ENCODE results near the gene ZNF275. TPM values are rescaled to one million over a fixed set of nuclear protein-coding genes. Genes with fewer than 3 reads are reported as not detected.
"Not testable (repeated sequence)": the region's sequence is repeated elsewhere in the genome, so short reads cannot be mapped to it uniquely, and the experiment has no call there.

The ZNF275 gene
- total RNA-seq, 1 donor from 2014 or later, result 21.3 TPM

DNA sequence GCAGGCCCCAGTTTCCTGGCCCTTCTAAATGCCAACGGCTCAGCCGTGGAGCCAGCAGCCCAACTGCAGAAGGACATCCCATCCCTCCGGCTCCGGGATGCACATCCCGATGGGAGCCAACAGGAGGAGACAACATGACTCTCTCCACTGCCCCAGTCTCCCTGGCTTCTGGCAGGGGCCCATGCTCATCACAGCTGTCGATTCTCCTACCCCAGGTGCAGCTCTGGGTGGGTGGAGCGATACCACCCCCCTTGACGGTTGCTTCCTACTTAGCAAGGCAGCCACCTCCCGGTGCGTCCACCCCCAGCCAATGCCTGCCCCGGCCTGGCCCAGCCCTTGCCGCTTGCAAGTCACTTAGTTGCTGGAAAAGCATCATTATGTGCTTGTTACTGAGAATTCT is 19.5 kb downstream of the ZNF275 start:
- no peak for DNase-seq (ENCODE audit: low spot score)

- DNase-seq (ENCODE audit: low spot score), result no peak
Measured at GRCh38 chrX:153357877-153358276, 23.9 kb downstream of the ZNF275 start.

DNA sequence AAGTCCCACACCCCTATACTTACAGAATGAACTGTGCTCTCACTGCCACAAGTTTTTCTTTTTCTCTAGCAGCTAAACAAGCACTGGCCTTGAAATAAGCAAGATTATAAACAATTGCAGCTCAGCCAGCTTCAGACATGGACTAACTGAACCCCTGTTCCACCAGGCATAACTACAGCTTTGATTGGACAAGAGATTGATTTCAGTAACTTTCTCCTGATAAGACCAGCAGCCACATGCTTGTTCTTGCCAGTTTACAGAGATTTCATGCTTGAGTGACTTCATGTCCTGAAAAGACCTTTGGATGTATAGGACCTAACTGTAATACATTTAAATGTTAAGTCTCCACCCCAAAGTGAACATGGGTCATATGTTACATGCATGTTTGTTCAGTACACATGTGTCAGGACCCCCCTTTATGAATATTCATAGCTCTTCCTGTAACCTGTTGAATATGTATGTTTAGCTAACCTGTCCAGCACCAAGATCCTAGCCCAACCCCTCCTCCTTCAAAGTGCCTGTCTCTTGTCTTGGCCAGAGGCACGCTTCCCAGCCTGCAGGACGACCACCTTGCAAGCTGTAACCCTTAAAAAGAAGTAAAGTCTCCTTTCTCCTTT is 27.9 kb downstream of the ZNF275 start:
- no peak for DNase-seq (ENCODE audit: low spot score)

GRCh38 chrX:153365670-153366069 is 31.7 kb downstream of the ZNF275 start:
- DNase-seq (ENCODE audit: low spot score), result no peak

DNA sequence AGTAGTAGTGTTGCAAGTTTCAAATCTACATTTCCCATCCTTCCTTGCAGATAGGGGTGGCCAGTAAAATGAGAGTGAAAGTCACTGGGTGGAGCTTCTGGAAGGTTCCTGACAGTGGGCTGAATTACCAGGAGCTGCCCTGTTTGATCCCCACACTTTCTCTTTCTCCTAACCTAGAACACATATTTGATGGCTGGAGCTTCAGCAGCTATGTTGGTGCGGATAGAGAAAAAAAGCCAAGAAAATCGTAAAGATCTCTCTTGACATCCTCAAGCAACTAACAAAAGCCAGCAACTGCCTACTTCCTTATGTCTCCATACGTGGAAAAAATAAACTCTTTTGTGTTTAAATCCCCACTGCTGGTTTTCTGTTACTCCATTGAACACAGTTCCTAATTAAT is 32.2 kb downstream of the ZNF275 start:
- DNase-seq (ENCODE audit: low spot score), result no peak

DNA sequence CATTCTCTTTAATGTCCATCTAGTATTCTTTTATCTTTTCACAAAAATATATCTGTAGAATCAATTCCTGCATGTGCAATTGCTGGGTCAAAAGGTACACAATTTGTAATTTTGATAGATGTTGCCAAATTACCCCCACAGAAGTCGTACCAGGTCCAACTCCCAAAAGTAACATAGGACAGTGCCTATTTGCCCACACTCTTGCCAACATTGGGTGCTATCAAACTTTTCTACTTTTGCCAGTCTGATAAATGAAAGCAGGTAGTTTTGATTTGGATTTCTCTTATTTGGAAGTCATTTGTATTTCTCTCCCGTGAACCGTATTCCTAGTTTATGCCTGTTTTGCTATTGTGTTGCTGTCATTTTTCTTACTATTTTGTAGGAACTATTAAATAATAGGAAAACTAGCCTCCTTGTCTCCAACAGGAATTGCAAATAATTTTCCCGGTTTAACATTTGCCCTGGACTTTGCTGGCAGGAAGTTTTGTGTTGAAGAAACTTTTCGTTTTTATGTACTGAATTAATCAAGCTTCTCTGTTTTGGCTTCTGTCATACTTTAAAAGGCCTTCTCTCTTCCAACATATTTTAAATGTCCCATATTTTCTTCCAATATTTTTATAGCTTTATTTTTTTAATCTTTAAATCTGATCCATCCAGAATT is 33.1 kb downstream of the ZNF275 start:
- no peak for DNase-seq (ENCODE audit: low spot score)

GRCh38 chrX:153370293-153371055 is 36.5 kb downstream of the ZNF275 start:
- DNase-seq (ENCODE audit: low spot score), result no peak

- DNase-seq (ENCODE audit: low spot score), result no peak
Measured at GRCh38 chrX:153371256-153371655, 37.3 kb downstream of the ZNF275 start.

GRCh38 chrX:153372949-153373348 is 39.0 kb downstream of the ZNF275 start:
- DNase-seq (ENCODE audit: low spot score), result no peak

GRCh38 chrX:153374426-153374825 is 40.5 kb downstream of the ZNF275 start:
- no peak for DNase-seq (ENCODE audit: low spot score)

DNA sequence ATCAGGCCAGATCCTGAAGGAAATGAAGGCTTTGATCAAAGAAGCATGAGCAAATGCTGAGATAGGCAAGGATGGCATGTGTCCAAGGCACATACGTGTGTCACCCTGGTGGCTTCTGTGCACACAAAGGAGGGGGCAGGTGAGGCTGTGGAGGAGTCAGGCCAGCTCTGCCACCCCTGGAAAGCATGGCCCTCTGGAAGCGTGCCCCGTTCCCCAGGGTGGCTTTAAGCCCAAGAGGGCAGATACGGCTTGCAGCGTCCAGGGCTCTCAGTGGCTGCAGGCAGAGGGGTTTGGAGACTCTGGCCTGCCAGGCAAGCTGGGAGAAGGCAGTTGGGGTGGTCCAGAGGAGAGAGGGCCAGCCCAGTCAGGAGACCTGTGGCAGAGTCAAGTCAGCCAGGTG is 41.6 kb downstream of the ZNF275 start:
- DNase-seq (ENCODE audit: low spot score), result peak; percentile 80

DNA sequence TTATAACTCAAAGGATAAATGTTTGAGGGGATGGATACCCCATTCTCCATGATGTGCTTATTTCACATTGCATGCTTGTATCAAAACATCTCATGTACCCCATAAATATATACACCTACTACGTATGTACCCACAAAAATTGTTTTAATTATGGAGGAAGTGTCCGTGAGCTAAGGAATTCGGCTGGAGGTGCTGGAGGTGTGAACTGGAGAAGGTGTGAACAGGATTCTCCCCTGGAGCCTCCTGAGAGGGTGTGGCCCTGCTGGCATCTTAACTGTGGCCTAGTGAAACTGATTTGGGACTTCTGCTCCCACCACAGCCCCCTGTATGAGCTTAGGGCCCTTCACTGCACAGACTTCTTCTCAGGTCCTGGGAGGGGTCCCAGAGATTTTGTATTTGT is 43.8 kb downstream of the ZNF275 start:
- no peak for DNase-seq (ENCODE audit: low spot score)

- no peak for DNase-seq (ENCODE audit: low spot score)
Measured at GRCh38 chrX:153378607-153379006, 44.7 kb downstream of the ZNF275 start.

DNA sequence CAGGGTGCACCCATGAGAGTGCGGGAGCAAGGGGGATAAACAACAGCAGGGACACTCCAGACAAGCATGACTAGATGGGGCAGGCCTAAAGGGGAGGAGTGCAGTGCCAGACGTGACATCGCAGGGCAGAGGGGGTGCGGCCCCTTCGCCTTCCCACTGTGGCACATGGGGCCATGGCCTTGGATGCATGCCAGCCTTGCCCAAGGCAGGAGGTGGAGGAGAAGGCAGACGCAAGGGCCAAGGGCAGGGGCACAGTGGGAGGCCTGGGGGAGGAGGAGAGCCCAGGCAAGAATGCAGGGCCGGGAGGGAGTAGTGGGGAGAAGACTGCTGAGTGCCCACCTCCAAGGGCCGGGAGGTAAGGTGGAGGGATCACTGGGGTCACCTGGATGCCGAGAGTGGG is 45.6 kb downstream of the ZNF275 start:
- peak; percentile 88 for DNase-seq (ENCODE audit: low spot score)

DNA sequence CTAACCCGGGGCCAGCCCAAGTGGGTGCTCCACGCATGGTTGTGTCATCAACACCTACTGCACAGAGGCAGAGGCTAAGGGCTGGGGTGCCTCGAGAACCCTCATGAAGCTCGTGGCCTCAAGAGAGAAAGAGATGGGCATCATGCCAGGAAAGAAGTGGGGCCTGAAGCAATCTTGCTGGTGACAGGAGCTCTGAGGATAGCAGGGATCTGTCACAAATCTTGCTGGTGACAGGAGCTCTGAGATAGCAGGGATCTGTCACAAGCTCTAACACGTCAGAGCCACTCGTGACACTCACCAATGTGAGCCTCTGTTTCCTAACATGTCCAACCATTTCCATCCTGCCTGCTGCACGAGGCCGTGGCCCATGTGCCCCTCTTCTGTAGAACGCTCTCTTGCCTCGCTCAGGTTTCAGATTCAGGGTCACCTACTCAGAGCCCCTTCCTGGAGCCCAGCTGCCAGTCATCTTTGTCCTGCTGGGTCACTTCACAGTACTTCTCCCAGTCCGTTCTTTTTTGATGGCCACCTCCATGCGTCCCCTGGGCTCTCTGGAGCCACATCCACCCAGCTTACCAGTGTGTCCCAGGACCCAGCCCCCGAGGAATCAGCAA is 46.1 kb downstream of the ZNF275 start:
- peak; percentile 86 for DNase-seq (ENCODE audit: low spot score)

DNA sequence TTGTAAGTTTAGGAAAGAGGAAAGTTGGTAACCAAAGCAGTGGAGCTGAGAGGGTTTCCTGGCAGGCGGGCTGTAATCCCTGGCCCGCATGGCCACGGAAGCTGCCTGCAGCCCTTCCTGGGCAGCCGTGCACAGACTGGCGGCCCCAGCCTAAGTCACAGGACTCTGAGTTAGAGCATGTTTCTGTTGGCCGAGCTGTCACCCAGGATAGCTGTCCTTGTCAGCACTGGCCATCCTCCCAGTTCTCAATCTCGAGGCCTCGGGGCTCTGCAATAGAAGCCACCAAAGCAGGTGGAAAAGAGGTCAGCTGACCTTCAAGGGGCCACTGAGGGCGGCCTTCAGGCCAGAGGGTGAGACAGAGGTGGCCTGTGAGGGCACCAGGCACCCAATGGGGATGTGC is 46.7 kb downstream of the ZNF275 start:
- DNase-seq (ENCODE audit: low spot score), result no peak

DNA sequence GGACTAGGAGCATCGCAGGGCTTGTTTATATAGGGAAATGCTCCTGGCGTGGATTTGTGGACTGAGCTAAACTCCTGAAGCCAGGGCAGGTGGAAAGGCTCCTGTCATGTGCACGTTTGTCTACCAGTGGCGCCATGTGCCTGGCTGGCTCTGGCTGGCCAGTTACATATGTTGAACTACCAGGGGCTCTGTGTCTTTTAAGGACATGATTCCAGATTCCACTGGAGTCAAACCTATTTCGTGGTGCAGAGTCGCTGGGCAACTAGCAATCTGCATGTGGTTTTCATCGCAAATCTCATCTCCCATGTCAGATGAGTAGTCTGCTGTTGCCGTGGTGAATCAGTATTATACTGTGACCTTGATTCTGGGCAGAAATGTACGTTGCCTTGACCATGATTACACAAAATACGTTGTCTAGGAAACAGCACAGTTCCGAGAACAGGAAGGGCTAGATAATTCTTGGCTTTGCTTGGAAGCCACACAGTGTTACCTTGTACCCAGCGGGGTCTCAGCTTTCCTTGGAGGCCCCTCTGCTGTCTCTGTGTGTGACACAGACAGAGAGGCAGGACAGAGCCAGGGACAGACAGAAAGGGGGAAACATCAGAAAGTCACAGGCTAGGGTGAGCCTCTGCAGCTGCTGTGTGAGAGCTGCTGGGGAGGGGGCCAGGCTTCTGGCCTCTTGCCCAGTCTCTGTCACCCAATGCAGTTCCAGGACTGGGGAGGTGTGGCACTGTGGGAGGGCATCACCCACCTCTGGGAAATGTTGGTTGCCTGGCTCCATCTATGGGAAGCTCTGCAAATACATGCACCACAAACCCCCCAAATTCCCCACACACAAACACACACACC is 48.0 kb downstream of the ZNF275 start:
- DNase-seq (ENCODE audit: low spot score), result no peak

DNA sequence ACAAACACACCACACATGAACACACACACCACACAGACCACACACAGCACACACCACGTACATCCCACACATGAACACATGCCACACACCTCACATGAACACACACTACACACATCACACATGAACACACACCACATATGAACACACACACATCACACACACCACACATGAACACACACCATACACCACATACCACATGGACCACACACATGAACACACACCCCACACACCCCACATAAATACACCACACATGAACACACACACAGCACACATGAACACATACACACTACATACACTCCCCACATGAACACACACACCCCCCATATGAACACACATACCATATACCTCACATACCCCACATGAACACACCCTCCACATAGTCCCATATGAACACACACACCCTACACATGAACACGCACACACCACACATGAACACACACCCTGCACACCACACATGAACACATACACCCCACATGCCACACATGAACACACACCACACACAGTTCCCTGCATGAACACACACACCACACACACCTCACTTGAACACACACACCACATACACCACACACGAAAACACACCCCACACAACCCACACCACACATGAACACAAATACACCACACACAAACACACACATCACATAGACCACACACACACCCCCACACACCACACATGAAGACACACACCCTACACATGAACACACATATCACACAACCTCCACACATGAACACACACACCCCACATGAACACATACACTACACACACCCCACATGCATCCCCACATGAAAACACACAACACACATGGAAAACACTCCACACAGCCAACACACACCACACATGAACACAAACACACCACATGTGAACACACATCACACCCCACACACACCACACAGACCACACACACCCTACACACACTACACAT is 48.9 kb downstream of the ZNF275 start:
- DNase-seq (ENCODE audit: low spot score), result no peak

- DNase-seq (ENCODE audit: low spot score), result no peak
Measured at GRCh38 chrX:153384390-153384789, 50.4 kb downstream of the ZNF275 start.

DNA sequence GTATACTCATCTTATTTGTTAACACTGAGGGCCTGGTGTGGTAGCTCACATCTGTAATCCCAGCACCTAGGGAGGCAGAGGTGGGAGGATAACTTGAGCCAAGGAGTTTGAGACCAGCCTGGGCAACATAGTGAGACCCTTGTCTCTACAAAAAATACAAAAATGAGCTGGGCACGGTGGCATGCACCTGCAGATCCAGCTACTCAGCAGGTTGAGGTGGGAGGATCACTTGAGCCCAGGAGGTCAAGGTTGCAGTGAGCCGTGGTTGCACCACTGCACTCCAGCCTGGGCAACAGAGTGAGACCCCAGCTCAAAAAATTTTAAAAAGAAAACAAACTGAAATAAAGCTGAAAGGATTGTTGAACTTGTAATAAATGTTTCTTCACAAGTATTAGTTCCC is 51.0 kb downstream of the ZNF275 start:
- DNase-seq (ENCODE audit: low spot score), result not testable (repeated sequence)
